ENCODE data around the gene AP1AR.

The AP1AR gene

GRCh38 chr4:112312610-112313239 lies 81.1 kb downstream of the AP1AR start:
- no peak for DNase-seq (ENCODE audit: low spot score)

GRCh38 chr4:112315446-112315845 lies 83.9 kb downstream of the AP1AR start:
- no peak for DNase-seq (ENCODE audit: low spot score)

GRCh38 chr4:112316360-112316759 lies 84.8 kb downstream of the AP1AR start:
- no peak for DNase-seq (ENCODE audit: low spot score)

- DNase-seq (ENCODE audit: low spot score): no peak
Observed at GRCh38 chr4:112318239-112319142, 86.9 kb downstream of the AP1AR start.

Measured in AG08395 (cell line).